Trophoblast cell (in vitro differentiated cells and primary cell): ENCODE measurements around the gene RAB31.
A peak's percentile ranks its signal among the peaks of the same experiment; 100 is the strongest.

Source experiments
- DNase-seq, 2 donors: peaks; one replicate each; pipeline ENCODE4 v3.0.0-alpha.2; 2016
- H2AFZ ChIP-seq: 2 replicates; pipeline ENCODE4 v1.6.1; 2013; ENCODE audit warnings: low read length, moderate library complexity, mild to moderate bottlenecking; ENCODE audit not compliant: insufficient read depth, poor library complexity
- H2AK5ac ChIP-seq: 2 replicates; pipeline ENCODE4 v1.6.1; 2013; ENCODE audit warnings: mild to moderate bottlenecking, low read length
- H2BK120ac ChIP-seq: 2 replicates; pipeline ENCODE4 v1.6.1; 2013; ENCODE audit warnings: low read length, mild to moderate bottlenecking, moderate library complexity; ENCODE audit not compliant: insufficient read depth, poor library complexity
- H2BK12ac ChIP-seq: 2 replicates; pipeline ENCODE4 v1.6.1; 2013; ENCODE audit warnings: mild to moderate bottlenecking, low read length, moderate library complexity
- H2BK5ac ChIP-seq: 2 replicates; pipeline ENCODE4 v1.6.1; 2013; ENCODE audit warnings: low read length, low read depth, moderate library complexity, mild to moderate bottlenecking; ENCODE audit not compliant: poor library complexity
- H3K14ac ChIP-seq: 2 replicates; pipeline ENCODE4 v1.6.1; 2013; ENCODE audit warnings: mild to moderate bottlenecking, low read length
- H3K18ac ChIP-seq: 2 replicates; pipeline ENCODE4 v1.6.1; 2013; ENCODE audit warnings: mild to moderate bottlenecking, low read length
- H3K23ac ChIP-seq: 2 replicates; pipeline ENCODE4 v1.6.1; 2013; ENCODE audit warnings: low read length
- H3K27ac ChIP-seq: 2 replicates; pipeline ENCODE4 v1.5.1; 2013; ENCODE audit warnings: low read depth, mild to moderate bottlenecking, inconsistent platforms, low read length, moderate library complexity
- H3K27me3 ChIP-seq: 2 replicates; pipeline ENCODE4 v1.6.1; 2013; ENCODE audit warnings: inconsistent platforms, mild to moderate bottlenecking, low read length, moderate library complexity; ENCODE audit not compliant: insufficient read depth
- H3K36me3 ChIP-seq, 2 experiments: 1 replicate in 1 of 2; 2 replicates in 1 of 2; pipeline ENCODE4 v1.6.1; 2013; ENCODE audit warnings: low read length in 2 of 2, mild to moderate bottlenecking in 2 of 2, moderate library complexity in 1 of 2; ENCODE audit not compliant: insufficient read depth in 2 of 2, control insufficient read depth in 1 of 2
- H3K4ac ChIP-seq: 2 replicates; pipeline ENCODE4 v1.6.1; 2013; ENCODE audit warnings: low read depth, mild to moderate bottlenecking, low read length, moderate library complexity
- H3K4me1 ChIP-seq, 2 experiments: 1 replicate in 1 of 2; 2 replicates in 1 of 2; pipeline ENCODE4 v1.6.1; 2013; ENCODE audit warnings: low read length in 2 of 2, mild to moderate bottlenecking in 2 of 2, moderate library complexity in 1 of 2; ENCODE audit not compliant: insufficient read depth in 2 of 2, control insufficient read depth in 1 of 2
- H3K4me2 ChIP-seq: 2 replicates; pipeline ENCODE4 v1.6.1; 2013; ENCODE audit warnings: inconsistent platforms, mild to moderate bottlenecking, low read length, moderate library complexity
- H3K4me3 ChIP-seq: 2 replicates; pipeline ENCODE4 v1.5.1; 2013; ENCODE audit warnings: mild to moderate bottlenecking, low read depth, low read length, inconsistent platforms
- H3K79me1 ChIP-seq: one replicate; pipeline ENCODE4 v1.6.1; 2013; ENCODE audit warnings: low read length
- H3K79me2 ChIP-seq: 2 replicates; pipeline ENCODE4 v1.6.1; 2013; ENCODE audit warnings: low read length, mild to moderate bottlenecking; ENCODE audit not compliant: control insufficient read depth, insufficient read depth, poor library complexity
- H3K9ac ChIP-seq: 2 replicates; pipeline ENCODE4 v1.6.1; 2013; ENCODE audit warnings: mild to moderate bottlenecking, low read length
- H3K9me3 ChIP-seq: 2 replicates; pipeline ENCODE4 v1.6.1; 2013; ENCODE audit warnings: low read depth, mild to moderate bottlenecking, control low read depth, inconsistent platforms, low read length; ENCODE audit not compliant: insufficient read depth
- H4K12ac ChIP-seq: 2 replicates; pipeline ENCODE4 v1.6.1; 2013; ENCODE audit warnings: low read depth, mild to moderate bottlenecking, low read length, moderate library complexity
- H4K8ac ChIP-seq: 2 replicates; pipeline ENCODE4 v1.6.1; 2013; ENCODE audit warnings: low read depth, mild to moderate bottlenecking, low read length, moderate library complexity
- H4K91ac ChIP-seq: one replicate; pipeline ENCODE4 v1.6.1; 2013; ENCODE audit warnings: low read depth, mild to moderate bottlenecking, low read length, moderate library complexity
- WGBS: extraction: QIAGEN DNeasy Blood & Tissue Kit; methylation state at CpG from one replicate; pipeline ENCODE4 v1.1.7; 2013; ENCODE audit warnings: missing lambda C conversion rate; ENCODE audit not compliant: insufficient read length, insufficient coverage; ENCODE audit errors: extremely low coverage; 5-methylcytosine and 5-hydroxymethylcytosine counted together

Gene RAB31

DNA sequence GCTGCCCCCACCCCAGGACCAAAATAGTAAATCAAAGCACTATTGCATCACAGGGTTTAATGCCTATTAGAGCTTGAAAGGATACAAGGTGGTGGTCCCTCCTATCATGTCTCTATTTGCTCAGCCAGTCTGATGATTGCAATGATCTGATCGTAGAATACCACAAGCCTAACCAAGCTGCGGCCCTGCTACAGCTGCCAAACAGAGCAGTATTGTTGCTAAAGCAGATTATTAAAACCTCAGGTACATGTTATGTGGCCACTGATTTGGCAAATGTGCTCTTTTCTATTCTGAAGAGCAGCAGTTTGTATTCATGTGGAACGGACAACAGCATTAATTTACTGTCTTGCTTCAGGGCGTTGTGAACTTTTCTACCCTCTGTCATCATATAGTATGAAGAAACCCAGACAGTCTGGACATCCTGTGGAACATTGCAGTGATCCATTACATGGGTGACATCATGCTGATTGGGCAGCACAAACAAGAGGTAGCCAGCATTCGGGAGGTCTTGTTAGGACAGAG, 197.4 kb downstream of the RAB31 start:
- no peak for DNase-seq
- Histone ChIP-seq H3K4me3 (no peak overlapping the region), H4K12ac (no peak overlapping the region), H3K18ac (no peak overlapping the region), H3K27me3 (no peaks in the 10 kb centered on the region), H3K14ac (no peak overlapping the region), H3K4ac (no peak overlapping the region), H4K8ac (no peak overlapping the region), H3K4me1 (peaks cover 8 to 17% of the 10 kb centered on the region in 2 experiments), H3K4me2 (peak overlapping the region; percentile 46), H3K23ac (no peak overlapping the region), H3K27ac (peak overlapping the region; percentile 38), H2AFZ (no peak overlapping the region), H2AK5ac (no peak overlapping the region), H4K91ac (peak overlapping the region; percentile 33), H3K79me2 (no peaks in the 10 kb centered on the region), H3K9ac (no peak overlapping the region), H2BK5ac (peak overlapping the region; percentile 38), H3K79me1 (peaks cover 8% of the 10 kb centered on the region), H3K9me3 (no peaks in the 10 kb centered on the region), H2BK12ac (no peak overlapping the region), H3K36me3 (no peaks in the 10 kb centered on the region), H2BK120ac (no peak overlapping the region)
- no CpG with 5 or more reads among the region's 5 CpGs for WGBS

GRCh38 chr18:9906481-9906880, 198.4 kb downstream of the RAB31 start:
- no peak overlapping the region for H4K12ac ChIP-seq
- H3K4me1 ChIP-seq: peaks cover 8 to 17% of the 10 kb centered on the region in 2 experiments
- no peak overlapping the region for H4K8ac ChIP-seq
- no peak for DNase-seq
- H3K27me3 ChIP-seq: no peaks in the 10 kb centered on the region
- H2AFZ ChIP-seq: no peak overlapping the region
- H3K4ac ChIP-seq: no peak overlapping the region
- no peaks in the 10 kb centered on the region for H3K36me3 ChIP-seq
- no peak overlapping the region for H2BK5ac ChIP-seq
- no CpG with 5 or more reads among the region's 3 CpGs for WGBS
- H3K18ac ChIP-seq: no peak overlapping the region
- no peak overlapping the region for H3K9ac ChIP-seq
- no peak overlapping the region for H2BK120ac ChIP-seq
- no peak overlapping the region for H2AK5ac ChIP-seq
- no peaks in the 10 kb centered on the region for H3K9me3 ChIP-seq
- H3K27ac ChIP-seq: no peak overlapping the region
- H3K4me3 ChIP-seq: no peak overlapping the region
- H4K91ac ChIP-seq: no peak overlapping the region
- H3K79me2 ChIP-seq: no peaks in the 10 kb centered on the region
- H2BK12ac ChIP-seq: peak overlapping the region; percentile 0
- H3K4me2 ChIP-seq: no peak overlapping the region
- H3K79me1 ChIP-seq: peaks cover 8% of the 10 kb centered on the region
- no peak overlapping the region for H3K23ac ChIP-seq
- no peak overlapping the region for H3K14ac ChIP-seq

DNA sequence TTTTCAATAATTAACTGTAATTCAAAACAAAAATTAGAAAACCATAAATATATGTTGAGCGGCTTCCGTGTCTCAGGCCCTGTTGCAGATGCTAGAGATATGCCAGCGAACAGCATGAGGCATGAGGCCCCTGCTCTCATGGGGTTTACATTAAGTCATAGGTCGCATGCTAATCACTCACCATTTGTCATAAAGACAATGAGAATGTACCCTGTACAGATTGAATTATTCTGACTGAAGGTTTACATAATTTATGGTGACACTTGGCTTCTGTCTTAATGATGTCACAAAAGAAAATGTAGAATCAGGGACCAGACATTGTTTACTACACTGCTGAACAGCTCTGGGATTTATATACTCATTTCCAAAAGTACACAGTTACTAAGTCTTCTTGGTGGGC, 199.8 kb downstream of the RAB31 start:
- Histone ChIP-seq H3K9ac (no peak overlapping the region), H3K79me2 (no peaks in the 10 kb centered on the region), H3K27ac (no peak overlapping the region), H4K12ac (no peak overlapping the region), H2AK5ac (no peak overlapping the region), H2BK120ac (no peak overlapping the region), H3K4me3 (no peak overlapping the region), H3K23ac (no peak overlapping the region), H3K4me2 (no peak overlapping the region), H3K18ac (no peak overlapping the region), H2BK5ac (no peak overlapping the region), H4K8ac (no peak overlapping the region), H2AFZ (no peak overlapping the region), H4K91ac (no peak overlapping the region), H2BK12ac (no peak overlapping the region), H3K36me3 (no peaks in the 10 kb centered on the region), H3K4ac (no peak overlapping the region), H3K4me1 (peaks cover 11 to 19% of the 10 kb centered on the region in 2 experiments), H3K9me3 (no peaks in the 10 kb centered on the region), H3K14ac (no peak overlapping the region), H3K27me3 (no peaks in the 10 kb centered on the region), H3K79me1 (peaks cover 10% of the 10 kb centered on the region)
- DNase-seq: no peak
- no CpG with 5 or more reads among the region's 4 CpGs for WGBS

DNA sequence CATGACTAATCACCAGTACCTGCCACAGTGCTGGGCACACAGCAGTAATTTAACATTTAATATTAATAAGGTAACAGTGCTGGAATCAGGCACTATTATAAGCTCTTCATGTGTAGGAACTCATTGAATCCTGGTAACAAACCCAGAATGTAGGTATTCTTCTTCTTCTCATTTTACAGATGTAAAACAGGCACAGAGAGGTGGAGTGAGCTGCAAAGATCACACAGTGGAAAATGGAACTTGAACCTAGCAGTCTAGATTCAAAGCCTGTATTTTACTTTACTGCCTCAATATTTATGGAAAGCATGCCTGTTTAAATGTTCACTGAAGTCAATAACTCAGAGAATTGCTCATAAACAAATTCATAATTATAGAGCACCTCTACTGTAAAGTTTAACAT, 202.0 kb downstream of the RAB31 start:
- Histone ChIP-seq H2BK12ac (no peak overlapping the region), H4K8ac (no peak overlapping the region), H3K9me3 (no peaks in the 10 kb centered on the region), H3K27me3 (no peaks in the 10 kb centered on the region), H2BK120ac (no peak overlapping the region), H3K4ac (no peak overlapping the region), H3K27ac (no peak overlapping the region), H3K4me2 (no peak overlapping the region), H3K79me1 (peaks cover 18% of the 10 kb centered on the region), H3K4me1 (peaks cover 7 to 15% of the 10 kb centered on the region in 2 experiments), H3K14ac (no peak overlapping the region), H2BK5ac (no peak overlapping the region), H3K4me3 (no peak overlapping the region), H3K36me3 (no peaks in the 10 kb centered on the region), H3K23ac (no peak overlapping the region), H4K12ac (no peak overlapping the region), H4K91ac (no peak overlapping the region), H2AFZ (no peak overlapping the region), H3K9ac (no peak overlapping the region), H2AK5ac (no peak overlapping the region), H3K18ac (no peak overlapping the region), H3K79me2 (peaks cover 12% of the 10 kb centered on the region)
- DNase-seq: no peak
